GM12875 (cell line): ENCODE measurements around the gene NXPH1.
"Not testable (repeated sequence)": the region's sequence is repeated elsewhere in the genome, so short reads cannot be mapped to it uniquely, and the experiment has no call there.

ENCODE experiments used
- H3K4me3 ChIP-seq: one replicate; pipeline ENCODE4 v1.5.1; 2011; ENCODE audit warnings: low read depth, low read length, control low read depth
- CTCF ChIP-seq: IDR thresholded peaks from 2 replicates; pipeline ENCODE4 v1.5.1; 2011; ENCODE audit warnings: low read depth, mild to moderate bottlenecking, control low read depth, inconsistent platforms, low read length, moderate library complexity, borderline replicate concordance; ENCODE audit not compliant: insufficient read depth

NXPH1 gene

GRCh38 chr7:8714791-8715190, 281.4 kb downstream of the NXPH1 start:
- TF ChIP-seq CTCF, result no peak
- no peak overlapping the region for H3K4me3 ChIP-seq

GRCh38 chr7:8719102-8719501, 285.7 kb downstream of the NXPH1 start:
- no peak for TF ChIP-seq CTCF

GRCh38 chr7:8724080-8724718, 290.8 kb downstream of the NXPH1 start:
- H3K4me3 ChIP-seq, result no peak overlapping the region
- TF ChIP-seq CTCF, result peak; percentile 68

More at GRCh38 chr7:8719102-8719501, 285.7 kb downstream of the NXPH1 start:
- no peak overlapping the region for H3K4me3 ChIP-seq

GRCh38 chr7:8731756-8732155, 298.3 kb downstream of the NXPH1 start:
- not testable (repeated sequence) for H3K4me3 ChIP-seq

GRCh38 chr7:8739837-8740236, 306.4 kb downstream of the NXPH1 start:
- no peak overlapping the region for H3K4me3 ChIP-seq

GRCh38 chr7:8742837-8743236, 309.4 kb downstream of the NXPH1 start:
- TF ChIP-seq CTCF, result no peak
- no peak overlapping the region for H3K4me3 ChIP-seq

More at GRCh38 chr7:8739837-8740236, 306.4 kb downstream of the NXPH1 start:
- no peak for TF ChIP-seq CTCF

- no peak for TF ChIP-seq CTCF
- H3K4me3 ChIP-seq, result no peak overlapping the region
Measured at GRCh38 chr7:8747338-8747737, 313.9 kb downstream of the NXPH1 start.
